ENCODE data around the gene COG5.

GRCh38 chr7:107599262-107599661, 35.5 kb upstream of the COG5 start:
- no peak for TF ChIP-seq CTCF (conservative IDR thresholded peaks at IDR 0.05; ENCODE audit: low read depth, low read length)
- no peak for TF ChIP-seq EZH2 (IDR thresholded peaks at IDR 0.05; ENCODE audit: borderline replicate concordance, low read depth, low read length, poor library complexity, severe bottlenecking)
